ENCODE data around the gene C2orf76.

DNA sequence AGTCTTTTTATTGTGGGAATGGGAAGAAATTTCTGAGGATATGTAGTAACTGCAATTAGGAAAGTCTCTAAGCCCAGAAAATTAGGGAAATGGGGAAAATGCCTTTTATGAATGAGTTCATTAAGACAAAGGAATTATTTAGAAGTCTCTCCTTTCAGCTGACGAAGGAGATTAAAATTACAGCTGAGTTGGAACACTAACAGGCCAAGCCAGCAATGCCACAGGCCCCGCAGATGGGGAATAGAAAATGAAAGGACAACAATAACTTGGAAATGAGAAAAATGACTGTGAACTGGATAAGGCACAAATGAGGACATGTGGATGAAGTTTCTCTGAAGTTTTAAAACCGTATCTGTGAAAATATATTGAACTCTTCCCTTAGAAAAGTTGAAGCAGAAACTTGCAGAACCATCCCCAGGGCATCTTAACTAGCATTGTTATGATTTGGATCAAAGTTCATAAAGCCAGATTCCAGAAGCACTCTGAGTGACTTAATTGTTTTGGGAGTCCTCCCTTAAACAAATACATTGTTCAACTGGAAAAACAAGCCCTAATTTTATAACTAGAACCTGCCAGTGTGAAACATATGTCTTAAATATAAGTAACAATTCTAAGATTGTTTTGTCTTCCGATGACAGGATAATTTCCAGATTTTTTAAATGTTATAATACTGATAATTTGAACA is 51.3 kb downstream of the C2orf76 start:
- no peak for TF ChIP-seq BHLHE40 (IDR thresholded peaks at IDR 0.05; ENCODE audit: low read depth, low read length)
- TF ChIP-seq CBX8 (IDR thresholded peaks at IDR 0.05) = no peak
- TF ChIP-seq, protein P1, sequence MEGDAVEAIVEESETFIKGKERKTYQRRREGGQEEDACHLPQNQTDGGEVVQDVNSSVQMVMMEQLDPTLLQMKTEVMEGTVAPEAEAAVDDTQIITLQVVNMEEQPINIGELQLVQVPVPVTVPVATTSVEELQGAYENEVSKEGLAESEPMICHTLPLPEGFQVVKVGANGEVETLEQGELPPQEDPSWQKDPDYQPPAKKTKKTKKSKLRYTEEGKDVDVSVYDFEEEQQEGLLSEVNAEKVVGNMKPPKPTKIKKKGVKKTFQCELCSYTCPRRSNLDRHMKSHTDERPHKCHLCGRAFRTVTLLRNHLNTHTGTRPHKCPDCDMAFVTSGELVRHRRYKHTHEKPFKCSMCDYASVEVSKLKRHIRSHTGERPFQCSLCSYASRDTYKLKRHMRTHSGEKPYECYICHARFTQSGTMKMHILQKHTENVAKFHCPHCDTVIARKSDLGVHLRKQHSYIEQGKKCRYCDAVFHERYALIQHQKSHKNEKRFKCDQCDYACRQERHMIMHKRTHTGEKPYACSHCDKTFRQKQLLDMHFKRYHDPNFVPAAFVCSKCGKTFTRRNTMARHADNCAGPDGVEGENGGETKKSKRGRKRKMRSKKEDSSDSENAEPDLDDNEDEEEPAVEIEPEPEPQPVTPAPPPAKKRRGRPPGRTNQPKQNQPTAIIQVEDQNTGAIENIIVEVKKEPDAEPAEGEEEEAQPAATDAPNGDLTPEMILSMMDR (IDR thresholded peaks at IDR 0.05) = no peak
- no peak for TF ChIP-seq HOXB13 (CRISPR knock-in tag; IDR thresholded peaks at IDR 0.05; ENCODE audit: low read depth)
- no peak for TF ChIP-seq SMC3 (IDR thresholded peaks at IDR 0.05)
- TF ChIP-seq EP300 (IDR thresholded peaks at IDR 0.05) = no peak
- TF ChIP-seq RNF2 (IDR thresholded peaks at IDR 0.05; ENCODE audit: borderline replicate concordance, low read depth) = no peak
- TF ChIP-seq, protein P2, sequence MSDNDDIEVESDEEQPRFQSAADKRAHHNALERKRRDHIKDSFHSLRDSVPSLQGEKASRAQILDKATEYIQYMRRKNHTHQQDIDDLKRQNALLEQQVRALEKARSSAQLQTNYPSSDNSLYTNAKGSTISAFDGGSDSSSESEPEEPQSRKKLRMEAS (IDR thresholded peaks at IDR 0.05) = no peak
- TF ChIP-seq JUN (IDR thresholded peaks at IDR 0.05) = no peak

Data from A549 (cell line).